ENCODE data around the gene SEMA4D.
"Not testable (repeated sequence)": the region's sequence is repeated elsewhere in the genome, so short reads cannot be mapped to it uniquely, and the experiment has no call there.

SEMA4D gene

DNA sequence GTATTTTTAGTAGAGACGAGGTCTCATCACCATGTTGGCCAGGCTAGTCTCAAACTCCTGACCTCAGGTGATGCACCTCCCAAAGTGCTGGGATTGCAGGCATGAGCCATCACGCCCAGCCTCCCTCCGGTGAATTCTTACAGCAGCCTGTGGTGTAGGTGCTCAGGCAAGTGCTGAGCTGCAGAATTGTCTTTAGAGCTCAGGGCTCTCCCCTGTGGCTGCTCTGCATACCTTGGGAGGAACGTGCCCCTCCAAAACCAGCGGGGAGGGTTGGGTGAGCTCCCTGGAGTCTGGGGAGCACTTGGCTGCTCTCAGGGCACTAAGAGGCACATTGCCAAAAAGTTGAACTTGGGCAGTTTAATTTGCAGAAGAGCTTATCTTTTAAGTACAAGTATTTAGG lies 150.3 kb downstream of the SEMA4D start:
- no peak for DNase-seq

DNA sequence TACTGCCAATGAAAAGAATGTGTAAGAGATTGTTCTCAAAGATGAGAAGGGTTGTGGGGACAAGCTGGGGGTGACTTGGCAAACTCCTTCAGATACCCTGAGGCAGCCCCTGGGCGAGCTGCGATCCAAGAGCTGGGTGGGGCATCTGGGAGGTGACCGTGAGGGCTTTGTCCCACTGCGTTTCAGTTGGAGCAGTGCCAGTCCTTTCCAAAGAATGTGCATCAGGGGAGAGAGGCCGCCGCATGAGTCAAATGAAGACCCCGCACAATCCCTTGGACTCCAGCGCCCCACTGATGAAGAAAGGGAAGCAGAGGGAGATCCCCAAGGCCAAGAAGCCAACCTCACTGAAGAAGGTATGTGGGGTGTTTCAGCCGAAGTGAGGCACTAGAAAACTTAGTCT lies 151.2 kb downstream of the SEMA4D start:
- DNase-seq: no peak

DNA sequence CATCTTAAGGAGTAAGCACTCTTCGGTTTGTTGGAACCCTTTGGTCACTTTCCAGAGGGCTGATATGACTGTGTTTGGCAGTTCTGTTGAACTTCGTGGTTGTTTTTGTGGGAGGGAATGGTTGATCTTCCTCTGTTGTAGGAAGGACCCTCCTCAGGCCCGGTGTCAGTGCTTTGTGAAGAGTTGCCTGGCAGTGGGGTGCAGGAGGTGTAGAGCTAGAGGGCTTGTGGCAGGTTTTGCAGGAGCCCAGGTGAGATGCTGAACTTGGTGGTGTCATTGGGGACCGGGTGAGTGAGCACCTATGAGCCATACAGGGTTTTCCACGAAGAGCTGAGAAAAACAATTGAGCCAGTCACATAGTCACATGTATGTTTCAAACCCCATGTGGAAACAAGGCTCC lies 152.4 kb downstream of the SEMA4D start:
- DNase-seq: no peak

DNA sequence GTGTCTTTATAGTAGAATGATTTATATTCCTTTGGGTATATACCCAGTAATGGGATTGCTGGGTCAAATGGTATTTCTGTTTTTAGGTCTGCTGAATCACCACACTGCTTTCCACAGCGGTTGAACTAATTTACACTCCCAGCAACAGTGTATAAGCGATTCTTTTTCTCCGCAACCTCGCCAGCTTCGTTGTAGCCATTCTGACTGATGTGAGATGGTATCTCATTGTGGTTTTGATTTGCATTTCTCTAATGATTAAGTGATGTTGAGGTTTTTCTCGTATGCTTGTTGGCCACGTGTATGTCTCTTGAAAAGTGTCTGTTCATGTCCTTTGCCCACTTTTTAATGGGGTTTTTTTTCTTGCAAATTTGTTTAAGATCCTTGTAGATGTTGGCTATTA lies 154.1 kb downstream of the SEMA4D start:
- not testable (repeated sequence) for DNase-seq

DNA sequence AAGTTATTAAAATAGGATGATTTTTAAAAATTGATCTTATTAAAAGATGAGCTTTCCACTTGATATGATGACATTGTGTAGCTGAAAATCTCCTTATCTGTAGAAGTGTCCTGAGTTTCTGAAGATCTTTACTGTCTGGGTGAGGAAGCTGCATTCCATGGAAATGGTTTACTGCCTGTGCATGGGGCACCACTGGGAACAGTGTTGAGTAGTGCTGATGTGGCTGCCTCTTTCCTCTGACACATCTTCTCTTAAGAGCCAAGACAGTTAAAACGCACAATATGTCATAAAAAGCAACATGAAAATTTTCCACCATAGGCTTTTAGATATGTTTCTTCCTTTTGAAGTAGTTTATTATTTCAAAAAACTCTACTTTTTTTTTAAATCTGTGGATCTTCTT lies 155.0 kb downstream of the SEMA4D start:
- no peak for DNase-seq

DNA sequence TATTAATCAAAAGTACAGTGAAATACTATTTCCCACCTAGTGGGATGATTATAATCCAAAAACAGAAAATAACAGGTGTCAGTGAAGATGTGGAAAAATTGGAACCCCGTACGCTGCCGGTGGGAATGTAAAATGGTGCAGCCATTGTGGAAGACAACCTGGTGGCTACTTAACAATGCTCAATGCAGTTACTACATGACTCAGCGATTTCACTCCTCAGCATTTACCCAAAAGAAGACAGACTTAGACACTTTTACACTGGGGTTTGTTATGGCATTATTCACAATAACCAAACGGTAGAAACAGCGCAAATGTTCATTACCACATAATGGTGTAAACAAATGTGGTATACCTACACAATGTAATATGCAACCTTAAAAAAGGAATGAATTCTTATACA lies 155.7 kb downstream of the SEMA4D start:
- no peak for DNase-seq

DNA sequence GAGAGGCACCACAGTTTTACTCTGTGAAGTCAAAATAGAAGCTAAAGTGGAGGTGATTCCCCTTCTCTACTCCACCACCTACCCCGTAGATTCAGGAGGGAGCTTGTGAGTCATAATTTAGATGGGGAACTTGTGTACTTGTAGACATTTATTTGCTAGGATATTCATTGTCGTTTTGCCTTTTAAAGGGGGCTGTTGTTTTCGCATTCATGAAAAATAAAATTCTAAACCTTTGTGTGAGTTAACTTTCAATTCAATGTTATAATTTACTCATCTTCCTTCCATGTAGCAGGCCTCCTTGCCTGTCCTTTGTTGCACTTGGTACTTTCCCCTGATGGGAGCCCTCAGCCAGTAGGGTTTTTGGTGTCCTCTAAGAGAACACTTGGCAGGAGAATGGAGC lies 157.6 kb downstream of the SEMA4D start:
- no peak for DNase-seq

DNA sequence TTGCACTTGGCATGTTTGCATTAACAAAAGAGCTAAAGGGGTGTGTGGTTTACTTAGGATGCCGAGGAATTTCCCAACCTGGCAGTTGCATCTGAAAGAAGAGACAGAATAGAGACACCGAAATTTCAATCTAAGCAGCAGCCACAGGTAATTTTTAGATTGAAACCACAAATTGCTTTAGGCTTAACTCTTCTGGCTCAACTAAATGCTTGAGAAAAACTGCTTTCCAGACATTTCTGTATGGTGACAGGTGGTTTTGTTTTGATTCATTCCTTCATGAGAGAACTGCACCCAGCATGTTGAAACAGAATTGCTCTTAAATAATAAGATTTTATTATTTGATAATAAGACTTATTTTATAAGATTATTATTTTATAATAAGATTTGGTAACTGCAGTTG lies 158.1 kb downstream of the SEMA4D start:
- DNase-seq: no peak

DNA sequence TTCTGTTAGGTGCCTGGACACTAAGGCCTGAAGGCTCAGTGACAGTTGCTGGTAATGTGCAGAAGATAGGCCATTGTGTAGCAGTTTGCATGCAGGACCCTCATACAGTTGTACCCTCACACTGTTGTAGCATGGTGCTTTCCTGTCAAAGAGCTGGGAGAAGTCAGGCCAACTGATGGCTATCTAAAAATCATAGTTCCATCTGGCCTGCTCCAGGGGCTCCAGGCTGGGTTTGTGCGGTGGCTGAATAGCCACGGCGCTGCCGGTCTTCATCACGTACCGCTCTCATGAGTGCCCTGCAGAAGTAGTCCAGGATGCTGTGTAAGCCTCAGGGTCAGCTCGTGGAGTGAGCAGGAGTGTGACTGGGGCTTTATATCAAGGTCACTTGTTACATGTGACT lies 167.4 kb downstream of the SEMA4D start:
- DNase-seq: no peak

DNA sequence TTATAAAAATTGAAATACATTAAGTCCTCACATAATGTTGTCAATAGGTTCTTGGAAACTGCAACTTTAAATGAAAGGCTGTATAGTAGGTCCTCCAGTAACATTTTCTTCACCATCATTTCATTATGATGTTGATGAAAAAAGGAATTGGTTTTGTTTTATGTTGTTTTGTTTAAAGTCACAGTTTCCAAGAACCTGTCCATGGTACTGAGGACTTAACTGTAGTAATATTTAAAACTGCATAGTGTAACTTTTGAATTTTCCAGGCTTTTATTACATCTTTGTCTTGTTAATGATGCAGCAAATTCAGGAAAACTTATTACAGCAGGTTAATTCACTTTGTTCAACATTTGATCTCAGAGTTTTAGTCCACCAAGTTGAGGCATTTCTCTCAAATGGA lies 168.0 kb downstream of the SEMA4D start:
- DNase-seq: no peak

DNA sequence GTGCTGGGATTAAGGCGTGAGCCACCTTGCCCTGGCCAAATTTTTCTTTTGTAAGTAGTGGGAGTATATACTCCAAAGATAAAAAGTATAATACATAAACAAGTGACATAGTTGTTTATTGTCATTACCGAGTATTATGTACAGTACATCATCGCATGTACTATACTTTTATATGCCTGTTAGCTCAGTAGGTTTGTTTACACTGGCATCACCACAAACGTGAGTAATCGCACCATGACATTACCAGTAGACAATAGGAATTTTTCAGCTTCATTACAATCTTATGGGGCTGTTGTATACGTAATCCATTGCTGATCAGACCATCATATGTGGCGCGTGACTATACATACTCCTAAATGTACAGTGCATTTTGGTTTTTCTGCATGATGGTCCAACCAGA lies 169.8 kb downstream of the SEMA4D start:
- DNase-seq: no peak

DNA sequence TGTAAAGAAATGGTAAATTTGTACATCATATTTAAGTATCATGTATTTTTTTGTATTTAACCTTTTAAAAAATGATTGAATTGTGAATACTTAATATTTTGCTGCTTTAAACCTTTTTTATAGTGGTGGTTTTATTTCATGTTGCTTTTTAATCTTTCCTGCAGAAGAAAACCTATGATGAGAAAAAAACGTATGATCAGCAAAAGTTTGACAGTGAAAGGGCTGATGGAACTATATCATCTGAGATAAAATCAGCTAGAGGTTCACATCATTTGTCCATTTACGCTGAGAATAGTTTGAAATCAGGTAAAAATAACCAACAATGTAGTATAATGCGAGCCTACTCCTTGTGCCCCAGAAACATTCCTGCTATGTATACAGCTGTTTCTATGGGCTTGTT lies 172.2 kb downstream of the SEMA4D start:
- DNase-seq: no peak

DNA sequence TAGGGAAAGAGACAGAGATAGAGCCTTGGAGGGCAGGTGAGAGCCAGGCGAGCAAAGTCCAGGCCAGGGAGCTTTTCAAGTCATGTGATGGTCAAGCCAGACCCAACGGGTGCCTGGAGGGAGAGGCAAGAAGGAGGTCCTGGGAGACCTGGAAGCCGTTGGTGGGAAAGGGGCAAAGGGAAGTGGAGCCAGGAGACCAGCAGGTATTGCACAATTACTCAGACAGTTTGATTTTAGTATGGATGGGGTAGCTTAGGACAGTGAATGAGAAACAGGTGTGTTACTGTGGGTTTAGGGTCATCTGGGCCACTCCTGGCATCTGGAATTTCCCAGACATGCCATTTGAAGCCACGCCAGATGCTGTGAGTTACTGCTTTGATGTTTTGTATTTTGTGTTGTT lies 174.5 kb downstream of the SEMA4D start:
- no peak for DNase-seq

DNA sequence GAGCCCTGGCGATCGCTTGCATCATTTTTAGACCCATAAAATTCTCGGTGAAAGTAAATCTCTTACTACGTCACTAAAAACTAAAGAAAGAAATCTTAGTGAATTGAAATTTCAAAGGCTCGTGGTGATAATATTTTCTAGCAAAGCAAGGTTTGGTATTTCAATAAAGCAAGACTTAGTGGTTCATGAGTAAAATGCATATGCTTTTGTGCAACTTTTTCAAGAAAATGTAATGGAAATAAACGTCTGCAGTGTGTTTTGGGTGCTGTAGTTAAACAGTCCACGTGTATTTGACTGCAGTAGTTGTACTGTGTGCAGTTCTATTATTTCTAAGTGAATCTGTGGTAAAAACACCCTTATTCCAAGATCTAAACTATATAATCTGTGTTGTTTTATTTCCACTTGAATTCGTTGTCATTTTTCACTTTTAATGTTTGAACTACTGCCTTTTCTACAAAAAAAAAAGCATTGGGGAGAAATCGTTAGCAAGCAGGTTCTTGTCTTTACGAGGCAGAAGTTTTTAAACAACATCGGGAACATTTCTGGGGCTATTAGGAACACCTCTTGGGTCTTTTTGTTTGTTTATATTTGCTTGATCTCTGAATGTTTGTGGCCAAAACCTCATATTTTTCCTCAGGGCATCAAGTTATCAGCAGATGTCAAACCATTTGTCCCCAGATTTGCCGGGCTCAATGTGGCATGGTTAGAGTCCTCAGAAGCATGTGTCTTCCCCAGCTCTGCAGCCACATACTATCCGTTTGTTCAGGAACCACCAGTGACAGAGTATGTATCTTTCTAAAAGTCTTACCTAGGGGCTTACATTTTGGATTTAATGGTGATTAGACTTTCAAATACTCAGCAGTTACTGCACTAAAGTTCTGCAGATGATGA lies 178.7 kb downstream of the SEMA4D start:
- DNase-seq: no peak

DNA sequence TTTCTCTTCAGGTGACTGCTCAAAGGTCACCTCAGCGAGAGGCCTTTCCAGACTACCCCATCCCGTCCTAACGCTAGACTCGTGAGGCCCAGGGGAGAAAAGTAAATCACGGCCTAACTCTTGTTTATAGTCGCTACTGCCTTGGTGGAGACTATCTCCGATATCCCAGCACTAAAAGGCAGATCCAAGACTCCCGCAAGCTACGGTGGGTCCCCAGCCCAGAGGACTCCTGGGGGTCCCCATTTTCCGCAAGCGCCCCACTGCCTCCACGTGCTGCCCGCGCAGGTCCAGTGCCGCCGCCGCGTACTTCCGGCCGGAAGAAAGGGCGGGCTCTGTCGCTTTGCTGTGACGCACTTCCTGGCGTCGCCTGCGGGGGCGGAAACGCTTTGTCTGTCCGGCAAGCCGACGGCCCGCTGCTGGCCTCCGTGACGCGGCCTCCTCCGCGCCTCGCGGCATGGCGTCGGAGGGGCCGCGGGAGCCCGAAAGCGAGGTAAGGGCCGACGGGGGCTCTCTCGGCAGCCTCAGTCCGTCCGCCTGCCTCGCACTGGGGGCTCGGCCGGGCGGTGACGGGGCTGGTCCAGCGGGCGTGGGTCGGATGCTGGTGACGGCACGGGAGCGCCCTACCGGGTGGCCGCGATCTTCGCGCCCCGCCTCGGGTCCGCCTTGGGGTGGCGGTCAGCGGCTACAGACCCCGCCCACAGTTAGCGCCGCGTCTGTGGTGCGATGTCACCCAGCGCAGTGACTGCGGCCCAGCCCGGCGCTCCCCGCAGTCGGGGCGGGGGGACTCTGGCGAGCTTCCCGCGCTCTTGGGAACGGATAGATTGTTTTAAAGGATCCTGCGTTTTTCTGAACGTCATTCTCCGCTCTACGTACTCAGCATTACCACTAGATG lies 179.5 kb downstream of the SEMA4D start, which contains the start of gene SECISBP2:
TSS of gene SECISBP2 (plus strand) at position 378 of the 892 bp plus-strand sequence. CDS start at position 455, 77 bp downstream.
- peak; percentile 95 for DNase-seq

DNA sequence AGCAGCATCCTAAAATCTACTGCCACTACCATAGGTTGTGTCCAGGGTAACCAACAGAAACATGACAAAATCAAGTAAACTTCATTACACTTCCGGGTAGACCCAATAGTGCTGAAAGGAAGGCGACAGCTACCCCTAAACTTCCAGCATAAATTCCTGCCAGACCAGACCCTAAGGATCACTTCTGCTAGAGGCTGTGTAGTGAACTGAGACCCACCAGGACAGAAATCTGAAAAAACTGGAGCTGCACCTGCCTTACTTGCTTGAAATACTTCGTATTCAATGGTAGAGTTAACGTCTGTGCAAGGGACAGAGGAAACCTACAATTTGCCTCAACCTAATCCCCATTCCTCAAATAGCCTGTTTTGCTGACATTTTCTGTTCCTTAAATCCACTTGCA lies 180.6 kb downstream of the SEMA4D start:
- DNase-seq: no peak

DNA sequence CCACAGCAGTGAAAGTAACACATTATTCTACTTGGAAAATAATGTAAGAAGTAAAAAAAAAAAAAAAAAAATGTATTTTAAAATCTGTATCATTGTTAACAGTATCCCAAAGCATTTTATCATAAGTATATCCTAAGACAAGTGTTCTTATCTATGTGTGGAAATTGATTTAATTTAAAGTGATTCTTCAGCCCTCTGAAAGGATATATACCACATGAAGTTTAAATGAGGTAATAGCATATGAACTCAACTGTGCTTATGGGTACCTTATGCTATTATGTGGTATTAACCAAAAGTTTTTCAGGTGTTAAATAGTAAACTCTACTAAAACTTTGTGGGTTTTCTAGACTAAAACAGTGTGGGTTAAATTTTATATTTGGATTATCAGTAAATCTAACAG lies 182.4 kb downstream of the SEMA4D start:
- DNase-seq: no peak

DNA sequence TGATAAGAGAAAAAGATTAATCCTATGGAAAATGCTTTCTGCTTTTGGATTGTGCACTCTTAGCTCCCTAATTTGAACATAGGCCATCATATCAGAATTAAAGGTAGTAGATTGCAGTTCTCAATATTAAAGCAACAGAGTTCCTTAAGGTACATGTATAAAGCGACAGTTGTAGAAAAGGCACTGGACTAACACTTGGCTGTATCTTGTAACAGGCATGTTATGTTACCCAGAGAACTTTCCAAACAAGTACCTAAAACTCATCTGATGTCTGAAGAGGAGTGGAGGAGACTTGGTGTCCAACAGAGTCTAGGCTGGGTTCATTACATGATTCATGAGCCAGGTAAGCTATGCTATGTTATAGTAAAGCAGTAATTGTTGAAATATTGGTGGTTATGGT lies 183.0 kb downstream of the SEMA4D start:
- DNase-seq: no peak

DNA sequence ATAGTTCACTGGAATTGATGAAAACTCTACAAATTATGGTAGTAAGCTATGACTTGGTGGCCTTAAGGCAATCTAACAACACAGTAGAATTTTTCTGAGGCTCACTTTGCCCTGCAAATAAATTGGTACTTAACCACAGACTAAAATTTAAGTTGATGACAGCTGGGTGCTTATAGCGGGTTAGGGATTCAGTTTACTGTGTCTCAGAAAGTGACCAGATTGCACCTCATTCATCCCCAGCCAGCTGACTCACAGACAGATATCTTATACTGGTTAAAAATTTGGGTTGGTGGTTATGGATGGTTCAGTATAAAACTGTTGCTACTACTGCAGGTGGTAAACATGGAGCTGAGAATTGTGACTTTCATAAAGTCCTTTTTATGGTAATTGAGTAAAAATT lies 184.1 kb downstream of the SEMA4D start:
- DNase-seq: no peak

DNA sequence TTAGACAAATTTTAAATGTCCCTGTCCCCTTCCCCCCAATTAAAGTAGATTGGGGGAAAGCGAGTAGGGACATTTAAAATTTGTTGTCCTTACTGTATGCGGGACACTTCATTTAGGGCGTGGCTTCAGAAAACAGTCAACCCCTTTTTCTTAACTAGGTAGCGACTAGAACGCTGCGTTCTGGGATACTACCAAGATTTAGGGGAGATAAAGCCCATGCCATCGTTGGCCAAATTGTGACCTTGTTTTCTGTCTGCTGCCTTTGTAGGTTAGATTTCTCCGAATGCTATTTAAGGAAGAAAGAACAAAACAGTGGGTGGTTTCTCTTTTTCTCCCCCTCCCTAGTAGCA lies 185.7 kb downstream of the SEMA4D start:
- DNase-seq: no peak

DNA sequence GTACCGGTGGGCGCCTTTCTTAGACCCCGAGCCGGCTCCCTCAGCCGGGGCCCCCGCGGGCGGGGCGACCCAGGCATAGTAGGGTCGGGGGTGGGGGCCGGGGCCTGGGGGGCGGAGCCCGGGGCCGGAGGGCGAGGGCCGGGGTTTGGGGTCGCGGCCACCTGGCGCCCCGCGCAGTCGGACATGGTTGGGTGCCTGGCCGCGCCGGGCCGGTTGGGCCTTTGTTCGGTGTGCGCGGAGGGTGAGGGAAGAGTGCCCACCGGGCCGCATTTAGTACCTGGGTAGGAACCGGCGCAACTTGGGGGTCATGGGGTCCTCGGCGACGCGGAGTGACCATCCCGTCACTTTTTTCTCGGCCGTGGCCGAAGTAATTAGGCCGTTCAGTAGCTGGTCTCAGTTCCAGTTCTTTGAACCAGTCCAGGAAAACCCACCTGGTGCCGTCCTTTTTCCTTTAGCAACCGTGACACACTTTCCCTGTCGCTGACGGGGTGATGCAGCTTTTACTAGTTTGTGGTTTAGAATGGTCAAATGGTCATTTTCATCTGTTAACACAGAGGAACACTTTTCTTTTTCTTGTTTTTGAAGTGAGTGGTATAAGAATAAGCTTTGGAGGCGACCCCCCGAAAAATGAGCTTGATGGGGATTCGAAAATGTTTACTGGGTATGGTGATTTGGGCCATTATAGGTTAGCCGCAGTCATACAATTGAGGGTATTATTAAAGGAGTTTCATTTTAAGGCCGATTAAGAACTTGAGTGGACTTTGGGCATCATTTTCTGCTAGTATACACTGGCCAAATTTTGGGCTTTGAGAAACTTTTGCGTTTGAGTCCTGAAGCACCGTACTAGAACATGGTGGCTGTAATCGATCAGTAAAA lies 186.3 kb downstream of the SEMA4D start:
- DNase-seq: no peak

All from GF-D8 (cell line).